Kidney (tissue), 14 donors: ENCODE measurements around the gene ANKEF1. TPM values are rescaled to one million over a fixed set of nuclear protein-coding genes. Genes with fewer than 3 reads are reported as not detected.

Source experiments
- DNase-seq, 5 donors: peaks; one replicate each; pipeline ENCODE4 v3.0.0-alpha.2; 2013 to 2020
- FAIRE-seq: peaks from 2 replicates; lab custom pipeline; 2012; peaks lifted over from hg19 to GRCh38; lab: Jason Lieb, UNC
- H3K27ac ChIP-seq, 2 donors: one replicate each; pipeline ENCODE4 v1.7.0; 2013; ENCODE audit warnings: low read depth in 2 of 2, low read length in 2 of 2, inconsistent platforms in 1 of 2
- H3K27me3 ChIP-seq: one replicate; pipeline ENCODE4 v1.7.1; 2013; ENCODE audit warnings: low read length, inconsistent platforms; ENCODE audit not compliant: control insufficient read depth, insufficient read depth
- H3K36me3 ChIP-seq, 3 donors: one replicate each; pipeline versions ENCODE4 v1.7.0 to v1.7.1; 2013; ENCODE audit warnings: low read length in 3 of 3, control low read depth in 1 of 3, inconsistent platforms in 1 of 3; ENCODE audit not compliant: insufficient read depth in 3 of 3, control insufficient read depth in 2 of 3
- H3K4me1 ChIP-seq, 3 donors: one replicate each; pipeline versions ENCODE4 v1.7.0 to v1.7.1; 2013; ENCODE audit warnings: low read length in 3 of 3, inconsistent platforms in 1 of 3, low read depth in 1 of 3; ENCODE audit not compliant: control insufficient read depth in 2 of 3, insufficient read depth in 2 of 3
- H3K4me3 ChIP-seq, 3 donors: one replicate each; pipeline versions ENCODE4 v1.7.0 to v1.8.1; 2013; ENCODE audit warnings: low read length in 3 of 3, control low read depth in 1 of 3, inconsistent platforms in 1 of 3
- H3K9ac ChIP-seq, 3 donors: one replicate each; pipeline versions ENCODE4 v1.7.0 to v1.7.1; 2013; ENCODE audit warnings: low read length in 3 of 3, control low read depth in 1 of 3, inconsistent platforms in 1 of 3
- H3K9me3 ChIP-seq, 3 donors: one replicate each; pipeline versions ENCODE4 v1.7.0 to v1.7.1; 2013; ENCODE audit warnings: low read length in 3 of 3, control low read depth in 1 of 3, inconsistent platforms in 1 of 3; ENCODE audit not compliant: control insufficient read depth in 2 of 3, insufficient read depth in 1 of 3
- intact Hi-C: fragments of 100-400 bp; cut with DNase I; formaldehyde crosslinking; loops from one replicate; pipeline ENCODE4 v1.11.1; 2022
- polyA plus RNA-seq: library from polyadenylated mRNA; stranded (reverse); fragments of 350-450 nt; fragmentation: Illumina TruSeq; extraction: RNeasy Lipid Tissue Mini Kit (QIAGEN cat#74804); gene quantifications from one replicate; pipeline ENCODE4 v1.2.3, GENCODE V29; 2014; ENCODE audit warnings: low read depth, low replicate concordance; ENCODE audit not compliant: insufficient read depth
- total RNA-seq: library from RNA; stranded (reverse); fragmentation: NEBNext Ultra II Directional; extraction: Animal tissue kit (Norgen Biotek cat#: 25700); gene quantifications from one replicate; pipeline ENCODE4 v1.2.1, GENCODE V29; 2021
- TF ChIP-seq, protein P1 (sequence below): IDR thresholded peaks from 3 replicates; pipeline ENCODE4 v1.5.1; 2012; ENCODE audit warnings: mild to moderate bottlenecking, moderate library complexity, borderline replicate concordance; ENCODE audit not compliant: insufficient read depth; ENCODE audit errors: extremely low read depth
- donor health status: control.
- donor health status: control.
- donor health status: control.
- donor health status: control.
- donor health status: control.
- donor health status: DM: yes; HTN: yes; CAD: no.
- donor health status: Normal renal cell carcinoma (clear cell type).

Gene ANKEF1
- total and polyA plus RNA-seq, 2 donors from 2014 or later = 1.9 to 6.6 TPM

DNA sequence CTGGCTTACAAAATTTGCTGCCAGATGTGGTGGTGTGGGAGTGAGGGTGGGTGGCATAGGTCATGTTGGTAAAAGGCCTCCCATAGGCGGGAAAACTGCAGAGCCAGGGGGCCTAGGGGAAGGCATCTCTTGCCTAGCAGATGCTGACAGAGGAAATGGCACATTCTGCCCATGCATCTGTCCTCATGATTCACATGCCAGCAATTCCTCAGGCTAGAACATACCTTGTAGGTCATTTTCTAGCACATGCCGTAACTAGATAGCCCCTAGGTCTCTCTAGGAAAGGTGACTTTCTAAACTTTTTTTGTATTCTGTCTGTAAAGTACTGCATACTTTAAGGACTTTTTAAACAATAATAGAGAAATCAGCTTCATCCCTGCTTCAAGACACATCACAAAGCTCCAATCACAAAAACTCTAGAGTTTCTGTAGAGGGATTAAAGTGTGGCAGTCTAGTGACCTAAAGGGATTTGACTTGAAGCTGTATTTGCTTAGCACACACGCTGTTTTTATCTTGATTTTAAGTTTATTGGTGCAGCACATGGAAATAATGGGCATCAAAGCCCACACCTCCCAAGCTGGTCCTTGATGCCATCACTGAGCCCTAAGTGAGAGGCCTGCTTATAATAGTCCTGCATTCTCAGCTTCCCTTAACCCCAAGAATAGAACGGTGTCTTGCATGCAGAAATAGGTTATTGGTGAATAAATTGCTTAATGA lies 55.2 kb downstream of the ANKEF1 start:
- no peak overlapping the region for H3K9ac ChIP-seq

GRCh38 chr20:10090588-10091166 lies 55.9 kb downstream of the ANKEF1 start:
- DNase-seq (peak in 3 of 5 donors; percentile 34 to 72 (median 64)), FAIRE-seq (peak; percentile 35)
- Histone ChIP-seq H3K4me3 (no peak overlapping the region), H3K36me3 (no peaks in the 10 kb centered on the region), H3K27ac (no peak overlapping the region), H3K9me3 (no peaks in the 10 kb centered on the region), H3K27me3 (no peaks in the 10 kb centered on the region), H3K9ac (no peak overlapping the region), H3K4me1 (no peaks in the 10 kb centered on the region)
- TF ChIP-seq, protein P1, sequence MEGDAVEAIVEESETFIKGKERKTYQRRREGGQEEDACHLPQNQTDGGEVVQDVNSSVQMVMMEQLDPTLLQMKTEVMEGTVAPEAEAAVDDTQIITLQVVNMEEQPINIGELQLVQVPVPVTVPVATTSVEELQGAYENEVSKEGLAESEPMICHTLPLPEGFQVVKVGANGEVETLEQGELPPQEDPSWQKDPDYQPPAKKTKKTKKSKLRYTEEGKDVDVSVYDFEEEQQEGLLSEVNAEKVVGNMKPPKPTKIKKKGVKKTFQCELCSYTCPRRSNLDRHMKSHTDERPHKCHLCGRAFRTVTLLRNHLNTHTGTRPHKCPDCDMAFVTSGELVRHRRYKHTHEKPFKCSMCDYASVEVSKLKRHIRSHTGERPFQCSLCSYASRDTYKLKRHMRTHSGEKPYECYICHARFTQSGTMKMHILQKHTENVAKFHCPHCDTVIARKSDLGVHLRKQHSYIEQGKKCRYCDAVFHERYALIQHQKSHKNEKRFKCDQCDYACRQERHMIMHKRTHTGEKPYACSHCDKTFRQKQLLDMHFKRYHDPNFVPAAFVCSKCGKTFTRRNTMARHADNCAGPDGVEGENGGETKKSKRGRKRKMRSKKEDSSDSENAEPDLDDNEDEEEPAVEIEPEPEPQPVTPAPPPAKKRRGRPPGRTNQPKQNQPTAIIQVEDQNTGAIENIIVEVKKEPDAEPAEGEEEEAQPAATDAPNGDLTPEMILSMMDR = peak; percentile 62
- intact Hi-C loops = loop anchor here (10.0 kb wide), 1 partner anchor 116 kb away; no protein-coding TSS in a partner anchor

More for the DNA sequence above, 55.2 kb downstream of the ANKEF1 start:
- Histone ChIP-seq H3K27me3 (no peaks in the 10 kb centered on the region), H3K27ac (no peak overlapping the region), H3K9me3 (no peaks in the 10 kb centered on the region), H3K4me1 (no peaks in the 10 kb centered on the region), H3K4me3 (no peak overlapping the region), H3K36me3 (no peaks in the 10 kb centered on the region)
- TF ChIP-seq, protein P1 = no peak
- intact Hi-C loops = loop anchor here (10.0 kb wide), 1 partner anchor 115 kb away; no protein-coding TSS in a partner anchor
- DNase-seq (no peak), FAIRE-seq (no peak)

DNA sequence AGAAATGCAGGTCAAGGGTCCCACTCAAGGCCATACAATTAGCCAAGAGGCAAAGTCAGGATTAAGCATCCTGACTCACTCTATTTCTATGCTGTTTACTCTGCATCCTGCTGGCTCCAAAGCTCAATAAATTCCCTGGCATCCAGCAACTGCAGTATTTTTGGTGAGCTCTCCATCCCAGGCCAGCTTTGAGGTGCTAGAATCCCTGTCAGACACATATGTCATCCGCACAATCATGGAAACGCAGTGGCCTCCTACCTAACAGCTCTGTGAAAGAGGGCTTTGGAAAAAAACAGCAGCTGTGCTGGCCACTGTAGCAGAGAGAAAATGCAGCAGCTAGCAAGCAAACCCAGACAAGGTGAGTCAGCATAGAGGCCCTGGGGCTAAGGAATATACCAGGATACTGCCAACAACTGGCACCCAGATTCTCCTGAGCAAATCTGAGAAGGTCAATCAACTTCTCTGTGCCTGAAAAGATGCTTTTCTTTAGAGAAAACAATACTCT lies 58.4 kb downstream of the ANKEF1 start:
- Histone ChIP-seq H3K27me3 (no peaks in the 10 kb centered on the region), H3K4me1 (no peaks in the 10 kb centered on the region), H3K9ac (no peak overlapping the region), H3K27ac (no peak overlapping the region), H3K4me3 (no peak overlapping the region), H3K9me3 (no peaks in the 10 kb centered on the region), H3K36me3 (no peaks in the 10 kb centered on the region)
- FAIRE-seq (no peak), DNase-seq (no peak)
- intact Hi-C loops = loop anchor here (10.0 kb wide), 1 partner anchor 118 kb away; no protein-coding TSS in a partner anchor
- TF ChIP-seq, protein P1 = no peak
